Gastroesophageal sphincter (tissue), 3 donors: ENCODE results near the gene SH3D21.

Source experiments
- POLR2A ChIP-seq, 2 donors: fragments of 450-650 bp; IDR thresholded peaks; one replicate each; pipeline ENCODE4 v1.6.1; 2017; ENCODE audit warnings: antibody characterized with exemption in 2 of 2, mild to moderate bottlenecking in 2 of 2, moderate library complexity in 1 of 2
- POLR2AphosphoS5 ChIP-seq: sonication (generic); formaldehyde crosslinking; IDR thresholded peaks from one replicate; pipeline ENCODE4 v1.6.1; 2017; ENCODE audit warnings: antibody characterized with exemption
- TF ChIP-seq, protein P1 (sequence below), 4 experiments: fragments of 200-600 bp in 2 of 4; fragments of 450-650 bp in 2 of 4; sonication (generic) in 1 of 4; IDR thresholded peaks; one replicate each; pipeline ENCODE4 v1.5.1; 2017 to 2019; ENCODE audit warnings: antibody characterized with exemption in 4 of 4, mild to moderate bottlenecking in 2 of 4, moderate library complexity in 2 of 4

DNA sequence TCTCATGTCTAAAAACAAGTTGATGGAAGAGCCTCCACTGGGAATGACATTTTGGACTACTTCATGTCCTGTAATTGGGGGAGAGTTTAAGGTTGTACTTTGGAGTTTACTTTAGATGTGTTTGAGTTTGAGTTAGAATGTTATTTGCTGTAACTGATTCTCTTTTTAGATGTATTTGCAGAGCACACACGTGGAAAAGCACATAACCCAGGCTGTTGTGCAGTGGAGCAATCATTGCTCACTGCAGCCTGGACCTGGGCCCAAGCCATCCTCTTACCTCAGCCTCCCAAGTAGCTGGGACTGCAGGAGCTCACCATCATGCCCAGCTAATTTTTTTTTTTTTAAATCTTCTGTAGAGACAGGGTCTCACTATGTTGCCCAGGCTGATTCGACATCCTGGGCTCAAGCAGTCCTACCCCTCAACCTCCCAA lies 36.7 kb upstream of the SH3D21 start:
- TF ChIP-seq, protein P1, sequence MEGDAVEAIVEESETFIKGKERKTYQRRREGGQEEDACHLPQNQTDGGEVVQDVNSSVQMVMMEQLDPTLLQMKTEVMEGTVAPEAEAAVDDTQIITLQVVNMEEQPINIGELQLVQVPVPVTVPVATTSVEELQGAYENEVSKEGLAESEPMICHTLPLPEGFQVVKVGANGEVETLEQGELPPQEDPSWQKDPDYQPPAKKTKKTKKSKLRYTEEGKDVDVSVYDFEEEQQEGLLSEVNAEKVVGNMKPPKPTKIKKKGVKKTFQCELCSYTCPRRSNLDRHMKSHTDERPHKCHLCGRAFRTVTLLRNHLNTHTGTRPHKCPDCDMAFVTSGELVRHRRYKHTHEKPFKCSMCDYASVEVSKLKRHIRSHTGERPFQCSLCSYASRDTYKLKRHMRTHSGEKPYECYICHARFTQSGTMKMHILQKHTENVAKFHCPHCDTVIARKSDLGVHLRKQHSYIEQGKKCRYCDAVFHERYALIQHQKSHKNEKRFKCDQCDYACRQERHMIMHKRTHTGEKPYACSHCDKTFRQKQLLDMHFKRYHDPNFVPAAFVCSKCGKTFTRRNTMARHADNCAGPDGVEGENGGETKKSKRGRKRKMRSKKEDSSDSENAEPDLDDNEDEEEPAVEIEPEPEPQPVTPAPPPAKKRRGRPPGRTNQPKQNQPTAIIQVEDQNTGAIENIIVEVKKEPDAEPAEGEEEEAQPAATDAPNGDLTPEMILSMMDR (IDR thresholded peaks at IDR 0.05): no peak
- TF ChIP-seq POLR2AphosphoS5 (no peak), POLR2A (IDR thresholded peaks at IDR 0.05) (no peak)
